GM12873 (cell line): ENCODE measurements around the gene CDC25A.

ENCODE experiments used
- CTCF ChIP-seq: IDR thresholded peaks from 2 replicates; pipeline ENCODE4 v1.5.1; 2012; ENCODE audit warnings: low read depth, mild to moderate bottlenecking, moderate library complexity, low read length, control low read depth; ENCODE audit not compliant: insufficient read depth; ENCODE audit errors: missing control alignments

The CDC25A gene

GRCh38 chr3:48155122-48155521, 33.1 kb downstream of the CDC25A start:
- no peak for TF ChIP-seq CTCF

GRCh38 chr3:48151807-48152427, 36.3 kb downstream of the CDC25A start:
- no peak for TF ChIP-seq CTCF

GRCh38 chr3:48151058-48151806, 37.0 kb downstream of the CDC25A start:
- peak; percentile 91 for TF ChIP-seq CTCF

- TF ChIP-seq CTCF = no peak
Measured at GRCh38 chr3:48143992-48144391, 44.2 kb downstream of the CDC25A start.

GRCh38 chr3:48143567-48143966, 44.6 kb downstream of the CDC25A start:
- no peak for TF ChIP-seq CTCF

- TF ChIP-seq CTCF = no peak
Measured at GRCh38 chr3:48142316-48142870, 45.8 kb downstream of the CDC25A start.

GRCh38 chr3:48141604-48142137, 46.5 kb downstream of the CDC25A start:
- TF ChIP-seq CTCF = no peak
